ENCODE data around the gene RASA1.

The RASA1 gene

DNA sequence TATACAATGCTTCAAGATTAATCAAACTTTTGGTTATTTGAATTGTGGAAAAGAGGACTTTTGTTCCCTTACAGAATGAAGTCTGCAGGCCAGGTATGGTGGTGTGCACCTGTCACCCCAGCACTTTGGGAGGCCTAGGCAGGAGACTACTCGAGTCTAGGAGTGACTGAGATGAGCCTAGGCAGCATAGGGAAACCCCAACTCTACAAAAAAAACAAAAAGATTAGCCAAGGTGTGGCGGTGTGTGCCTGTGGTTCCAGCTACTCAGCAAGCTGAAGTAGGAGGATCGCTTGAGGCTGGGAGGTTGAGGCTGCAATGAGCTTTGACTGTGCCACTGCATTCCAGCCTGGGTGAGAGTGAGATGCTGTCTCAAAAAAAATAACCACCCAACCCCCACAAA lies 135.7 kb downstream of the RASA1 start:
- Histone ChIP-seq H2AFZ (ENCODE audit: low read depth, low read length) (no peak overlapping the region), H3K9me3 (ENCODE audit: low read length) (peaks cover 4% of the 10 kb centered on the region), H3K36me3 (ENCODE audit: insufficient read depth, low read length) (peaks cover 77% of the 10 kb centered on the region), H3K4me1 (ENCODE audit: insufficient read depth, low read length) (no peaks in the 10 kb centered on the region), H3K4me3 (ENCODE audit: low read length) (no peak overlapping the region), H3K27me3 (ENCODE audit: insufficient read depth, low read length) (no peaks in the 10 kb centered on the region)

DNA sequence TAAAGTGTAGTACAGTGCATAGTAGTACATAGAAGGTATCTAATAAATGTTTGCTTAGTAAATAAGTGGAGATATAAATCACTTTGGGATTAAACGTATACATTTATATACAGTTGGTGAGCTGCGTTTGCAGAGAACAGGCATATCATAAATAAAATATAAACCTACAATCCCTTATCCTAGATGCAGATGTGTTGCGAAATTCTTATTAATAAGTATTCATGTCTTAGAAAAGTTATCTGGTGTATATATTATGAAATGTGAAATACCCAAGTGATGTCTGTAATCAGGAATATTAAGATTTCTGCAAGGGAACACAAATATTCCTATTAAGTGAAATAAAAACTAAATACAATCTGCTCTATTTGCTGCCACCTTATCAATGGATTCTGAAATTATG lies 136.2 kb downstream of the RASA1 start:
- Histone ChIP-seq H3K36me3 (ENCODE audit: insufficient read depth, low read length) (peaks cover 78% of the 10 kb centered on the region), H3K4me3 (ENCODE audit: low read length) (no peak overlapping the region), H3K4me1 (ENCODE audit: insufficient read depth, low read length) (no peaks in the 10 kb centered on the region)

DNA sequence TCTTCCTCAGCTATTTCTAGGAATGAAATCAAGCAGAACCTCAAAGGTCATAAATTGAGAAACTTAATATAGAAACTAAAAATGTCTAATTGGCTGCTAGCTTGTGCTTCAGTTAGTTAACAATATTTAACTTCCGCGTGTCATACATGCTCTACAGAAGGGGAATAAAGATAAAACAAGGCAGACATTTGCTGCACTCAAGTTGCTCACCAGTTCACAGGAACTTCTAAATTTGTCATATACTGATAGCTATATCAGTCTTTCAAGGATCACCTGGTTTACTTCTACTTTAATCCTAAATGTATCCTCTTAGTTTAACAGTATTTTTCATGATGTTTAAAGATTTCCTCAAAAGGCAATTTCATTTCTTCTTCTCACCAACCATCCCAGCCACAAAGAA lies 136.7 kb downstream of the RASA1 start:
- H3K4me1 ChIP-seq (ENCODE audit: insufficient read depth, low read length), result no peaks in the 10 kb centered on the region

More for the DNA sequence above, 136.2 kb downstream of the RASA1 start:
- no peak overlapping the region for H2AFZ ChIP-seq (ENCODE audit: low read depth, low read length)
- H3K9me3 ChIP-seq (ENCODE audit: low read length), result peaks cover 4% of the 10 kb centered on the region
- no peaks in the 10 kb centered on the region for H3K27me3 ChIP-seq (ENCODE audit: insufficient read depth, low read length)

DNA sequence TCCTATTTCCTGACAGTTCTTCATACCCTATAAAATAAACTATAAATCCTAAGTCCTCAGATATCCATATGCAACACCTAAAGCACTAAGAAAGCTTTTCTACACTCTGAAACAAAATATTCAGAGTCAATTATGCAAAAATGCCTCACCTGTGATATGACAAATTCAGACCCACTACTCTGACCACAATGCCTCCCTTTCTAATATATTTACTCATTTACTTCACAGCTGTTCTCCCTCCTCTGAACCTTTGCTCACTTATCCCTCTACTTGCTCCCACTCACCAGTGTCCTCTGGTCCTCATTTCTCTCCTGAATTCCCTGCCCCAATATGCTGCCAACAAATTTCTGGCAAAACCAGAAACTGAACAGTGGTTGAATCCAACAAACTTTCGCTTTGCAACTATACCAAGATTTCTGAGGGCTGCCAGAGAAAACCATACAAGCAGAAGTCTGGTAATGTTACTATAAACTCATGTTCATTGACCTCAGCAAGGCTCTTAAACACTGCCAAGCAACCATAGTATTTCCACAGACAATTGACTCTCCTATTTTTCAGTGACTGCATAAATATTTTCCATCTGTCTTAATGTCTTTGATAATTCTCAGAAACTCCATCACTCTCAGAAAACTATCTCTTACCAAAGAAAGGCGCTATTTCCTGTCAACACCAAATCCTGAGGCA lies 137.9 kb downstream of the RASA1 start:
- peaks cover under 1% of the 10 kb centered on the region for H3K4me1 ChIP-seq (ENCODE audit: insufficient read depth, low read length)
- no peaks in the 10 kb centered on the region for H3K27me3 ChIP-seq (ENCODE audit: insufficient read depth, low read length)
- H3K4me3 ChIP-seq (ENCODE audit: low read length), result no peak overlapping the region
- H3K9me3 ChIP-seq (ENCODE audit: low read length), result peaks cover 4% of the 10 kb centered on the region
- H2AFZ ChIP-seq (ENCODE audit: low read depth, low read length), result no peak overlapping the region
- H3K36me3 ChIP-seq (ENCODE audit: insufficient read depth, low read length), result peaks cover 80% of the 10 kb centered on the region

More for the DNA sequence above, 136.7 kb downstream of the RASA1 start:
- peaks cover 4% of the 10 kb centered on the region for H3K9me3 ChIP-seq (ENCODE audit: low read length)
- no peak overlapping the region for H3K4me3 ChIP-seq (ENCODE audit: low read length)
- H3K27me3 ChIP-seq (ENCODE audit: insufficient read depth, low read length), result no peaks in the 10 kb centered on the region
- H3K36me3 ChIP-seq (ENCODE audit: insufficient read depth, low read length), result peaks cover 76% of the 10 kb centered on the region
- no peak overlapping the region for H2AFZ ChIP-seq (ENCODE audit: low read depth, low read length)

DNA sequence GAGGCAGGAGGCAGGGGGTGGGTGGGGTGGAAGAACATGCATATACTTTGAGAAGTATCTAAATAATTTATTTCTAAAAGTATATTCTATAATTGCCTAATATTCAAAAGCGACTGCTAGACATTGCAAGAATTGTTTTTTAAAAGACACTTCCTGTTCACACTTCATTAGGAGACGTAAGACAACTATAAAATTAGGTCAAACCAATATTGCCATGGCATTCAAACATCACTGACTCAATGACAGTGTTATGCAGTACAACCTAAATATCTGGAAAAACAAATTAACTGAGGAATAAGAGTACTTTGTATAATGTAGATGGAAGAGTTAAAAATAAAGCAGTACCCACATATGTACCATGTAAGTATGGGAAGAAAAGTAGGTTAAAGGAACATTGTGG lies 140.5 kb downstream of the RASA1 start:
- Histone ChIP-seq H2AFZ (ENCODE audit: low read depth, low read length) (no peak overlapping the region), H3K27me3 (ENCODE audit: insufficient read depth, low read length) (no peaks in the 10 kb centered on the region), H3K4me1 (ENCODE audit: insufficient read depth, low read length) (peaks cover 12% of the 10 kb centered on the region), H3K4me3 (ENCODE audit: low read length) (no peak overlapping the region), H3K9me3 (ENCODE audit: low read length) (no peaks in the 10 kb centered on the region), H3K36me3 (ENCODE audit: insufficient read depth, low read length) (peaks cover 67% of the 10 kb centered on the region)

DNA sequence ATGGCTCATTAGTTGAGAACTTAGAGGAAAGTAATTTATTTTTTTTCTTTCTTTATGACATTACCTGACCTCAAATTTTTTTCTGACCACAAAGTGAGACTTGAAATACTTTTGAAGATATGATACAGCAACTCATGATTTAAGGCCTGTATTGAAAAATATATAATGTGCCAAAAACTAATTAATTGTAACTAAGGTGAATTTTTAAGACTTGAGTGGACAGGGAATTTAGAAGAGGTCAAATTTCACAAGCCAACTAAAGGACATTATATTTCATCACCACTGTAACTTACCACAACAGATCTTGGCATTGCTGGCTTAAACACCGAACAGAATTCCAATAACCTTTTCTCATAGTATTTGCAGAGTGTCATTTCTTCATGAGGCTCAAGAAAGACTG lies 143.2 kb downstream of the RASA1 start:
- peaks cover 13% of the 10 kb centered on the region for H3K4me1 ChIP-seq (ENCODE audit: insufficient read depth, low read length)
- H3K9me3 ChIP-seq (ENCODE audit: low read length), result no peaks in the 10 kb centered on the region
- H3K36me3 ChIP-seq (ENCODE audit: insufficient read depth, low read length), result peaks cover 43% of the 10 kb centered on the region
- no peaks in the 10 kb centered on the region for H3K27me3 ChIP-seq (ENCODE audit: insufficient read depth, low read length)
- H2AFZ ChIP-seq (ENCODE audit: low read depth, low read length), result no peak overlapping the region
- H3K4me3 ChIP-seq (ENCODE audit: low read length), result peak overlapping the region; percentile 15

DNA sequence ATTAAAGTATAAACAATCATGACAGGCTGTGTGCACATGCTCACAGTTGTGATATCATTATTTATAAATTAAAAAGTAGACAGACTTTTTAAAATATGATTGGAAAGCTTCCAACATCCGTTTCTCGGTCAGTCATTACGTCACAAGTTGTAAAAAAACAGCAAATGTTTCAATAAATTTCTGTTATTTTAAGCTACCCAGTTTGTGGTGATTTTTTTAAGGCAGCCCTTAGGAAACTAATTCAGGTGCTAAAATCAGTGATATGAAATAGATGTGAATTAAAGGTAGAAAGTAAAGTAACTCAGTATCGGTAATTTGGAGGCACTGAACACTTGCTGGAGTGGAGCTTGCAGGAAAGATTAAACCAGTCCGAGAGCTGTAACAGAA lies 143.9 kb downstream of the RASA1 start:
- Histone ChIP-seq H2AFZ (ENCODE audit: low read depth, low read length) (no peak overlapping the region), H3K27me3 (ENCODE audit: insufficient read depth, low read length) (no peaks in the 10 kb centered on the region), H3K36me3 (ENCODE audit: insufficient read depth, low read length) (peaks cover 37% of the 10 kb centered on the region), H3K4me1 (ENCODE audit: insufficient read depth, low read length) (peaks cover 13% of the 10 kb centered on the region), H3K9me3 (ENCODE audit: low read length) (no peaks in the 10 kb centered on the region), H3K4me3 (ENCODE audit: low read length) (peak overlapping the region; percentile 79)

DNA sequence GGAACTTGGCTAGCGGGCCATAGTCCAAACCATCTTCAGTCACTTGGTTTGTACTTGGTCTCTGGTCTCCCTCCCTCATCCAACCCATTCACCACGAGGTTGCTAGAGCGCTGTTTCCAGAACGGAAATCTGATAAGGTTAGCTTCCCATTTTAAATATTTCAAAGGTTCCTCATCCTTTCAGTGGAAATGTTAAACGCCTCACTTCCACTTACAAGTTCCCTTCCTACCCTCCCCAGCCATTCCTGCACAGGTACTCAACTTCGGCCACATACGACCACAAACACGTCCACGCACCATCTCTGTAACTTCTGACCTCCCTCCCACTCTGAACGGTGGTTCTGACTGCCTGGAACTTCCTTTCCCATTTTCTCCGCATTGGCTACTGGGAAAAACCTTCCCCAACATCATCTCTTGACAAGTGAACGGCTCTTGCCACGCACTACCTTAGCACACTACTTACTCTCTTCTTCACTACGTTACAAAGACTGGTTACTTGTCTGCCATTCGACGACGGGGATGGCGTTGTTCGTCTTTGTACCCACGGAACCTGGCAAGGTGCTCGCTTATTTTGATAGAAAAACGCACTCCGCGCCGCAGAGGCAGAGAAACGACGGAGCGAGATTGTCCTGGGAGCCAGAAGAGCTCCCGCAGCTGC lies 144.4 kb downstream of the RASA1 start:
- Histone ChIP-seq H3K4me1 (ENCODE audit: insufficient read depth, low read length) (peaks cover 13% of the 10 kb centered on the region), H3K36me3 (ENCODE audit: insufficient read depth, low read length) (peaks cover 32% of the 10 kb centered on the region), H3K4me3 (ENCODE audit: low read length) (peak overlapping the region; percentile 79)

DNA sequence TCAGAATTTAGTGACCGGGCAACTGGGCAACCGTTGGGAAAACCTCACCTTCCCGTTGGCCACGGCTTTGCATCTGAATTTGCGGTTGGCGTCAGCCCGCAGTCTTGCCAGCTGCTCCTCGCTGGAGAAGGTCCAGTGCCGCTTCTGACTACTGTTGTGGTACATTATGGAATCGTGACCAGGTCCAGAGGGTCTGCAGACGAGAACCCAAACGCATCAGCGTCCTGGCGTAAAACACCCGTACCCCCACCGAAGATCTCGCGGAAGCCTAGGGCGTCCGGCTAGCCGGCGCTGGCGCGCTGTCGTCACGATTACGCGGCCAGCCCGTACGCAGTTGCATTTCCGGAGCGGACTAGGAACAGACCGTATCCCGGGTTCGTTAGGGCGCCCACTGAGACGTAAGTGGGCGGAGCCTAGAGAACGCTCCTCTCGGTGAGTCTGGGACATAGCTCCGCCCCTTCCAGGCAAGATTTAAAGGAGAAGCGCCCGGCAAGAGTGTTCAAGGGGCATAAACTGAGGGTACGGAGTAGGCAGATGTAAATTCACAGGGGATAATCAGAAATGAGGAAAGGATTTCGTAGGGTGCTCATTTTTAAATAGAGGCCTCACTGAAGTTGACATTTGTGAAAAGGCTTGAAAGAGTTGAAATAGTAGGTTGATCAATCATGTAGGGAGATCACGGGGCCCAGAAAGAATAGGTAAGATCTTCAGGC lies 145.1 kb downstream of the RASA1 start, which contains the start of gene CCNH:
CCNH (minus strand) TSS at position 301 of the 713 bp plus-strand sequence; CDS start at position 165, 136 bp downstream.
- H2AFZ ChIP-seq (ENCODE audit: low read depth, low read length), result peak within 1 kb of the TSS; percentile 83
- peaks cover 13% of the 10 kb centered on the region for H3K4me1 ChIP-seq (ENCODE audit: insufficient read depth, low read length)
- H3K36me3 ChIP-seq (ENCODE audit: insufficient read depth, low read length), result peaks cover 25% of the 10 kb centered on the region
- no peaks in the 10 kb centered on the region for H3K27me3 ChIP-seq (ENCODE audit: insufficient read depth, low read length)
- H3K4me3 ChIP-seq (ENCODE audit: low read length), result peak within 1 kb of the TSS; percentile 79
- no peaks in the 10 kb centered on the region for H3K9me3 ChIP-seq (ENCODE audit: low read length)

More for the DNA sequence above, 144.4 kb downstream of the RASA1 start:
- Histone ChIP-seq H3K27me3 (ENCODE audit: insufficient read depth, low read length) (no peaks in the 10 kb centered on the region), H2AFZ (ENCODE audit: low read depth, low read length) (peak overlapping the region; percentile 57), H3K9me3 (ENCODE audit: low read length) (no peaks in the 10 kb centered on the region)

DNA sequence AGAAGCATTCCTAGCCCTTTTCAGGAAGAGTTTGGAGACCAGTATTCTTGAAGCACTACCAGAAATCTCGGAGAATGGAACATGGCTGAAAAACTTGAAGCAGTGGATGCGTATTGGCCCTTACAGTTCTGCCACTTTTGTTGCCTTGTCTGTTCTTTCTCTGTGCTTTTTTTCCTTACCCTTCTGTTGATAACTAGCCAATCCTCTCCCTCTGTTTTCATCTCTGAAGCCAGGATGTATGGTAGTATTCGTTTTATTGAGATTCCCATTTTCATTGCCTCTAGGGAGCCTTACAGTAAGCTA lies 145.6 kb downstream of the RASA1 start:
- H3K4me3 ChIP-seq (ENCODE audit: low read length), result peak overlapping the region; percentile 79
- H3K4me1 ChIP-seq (ENCODE audit: insufficient read depth, low read length), result peaks cover 13% of the 10 kb centered on the region
- peak overlapping the region; percentile 83 for H2AFZ ChIP-seq (ENCODE audit: low read depth, low read length)
- H3K36me3 ChIP-seq (ENCODE audit: insufficient read depth, low read length), result peaks cover 23% of the 10 kb centered on the region
- H3K27me3 ChIP-seq (ENCODE audit: insufficient read depth, low read length), result no peaks in the 10 kb centered on the region
- H3K9me3 ChIP-seq (ENCODE audit: low read length), result no peaks in the 10 kb centered on the region

DNA sequence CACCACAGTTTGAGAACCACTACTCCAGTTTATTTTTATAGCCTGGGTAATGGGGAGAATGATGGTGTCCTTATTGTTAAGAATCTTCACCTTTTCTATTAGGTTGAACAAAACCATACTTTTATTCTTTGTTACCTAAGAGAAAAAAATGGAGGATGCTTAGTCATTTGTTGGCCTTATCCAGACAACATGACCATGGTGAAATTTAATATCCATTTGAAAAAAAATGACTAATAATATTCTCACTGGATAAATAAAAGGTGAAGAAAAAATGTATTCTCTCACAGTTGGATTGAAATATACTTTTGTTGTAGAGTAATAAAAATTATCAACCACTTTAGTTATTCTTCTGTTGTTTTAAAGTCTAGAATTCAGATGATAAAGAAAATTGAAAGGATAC lies 150.8 kb downstream of the RASA1 start:
- Histone ChIP-seq H3K27me3 (ENCODE audit: insufficient read depth, low read length) (no peaks in the 10 kb centered on the region), H3K4me3 (ENCODE audit: low read length) (no peak overlapping the region), H3K9me3 (ENCODE audit: low read length) (no peaks in the 10 kb centered on the region), H3K4me1 (ENCODE audit: insufficient read depth, low read length) (no peaks in the 10 kb centered on the region), H3K36me3 (ENCODE audit: insufficient read depth, low read length) (no peaks in the 10 kb centered on the region), H2AFZ (ENCODE audit: low read depth, low read length) (no peak overlapping the region)

DNA sequence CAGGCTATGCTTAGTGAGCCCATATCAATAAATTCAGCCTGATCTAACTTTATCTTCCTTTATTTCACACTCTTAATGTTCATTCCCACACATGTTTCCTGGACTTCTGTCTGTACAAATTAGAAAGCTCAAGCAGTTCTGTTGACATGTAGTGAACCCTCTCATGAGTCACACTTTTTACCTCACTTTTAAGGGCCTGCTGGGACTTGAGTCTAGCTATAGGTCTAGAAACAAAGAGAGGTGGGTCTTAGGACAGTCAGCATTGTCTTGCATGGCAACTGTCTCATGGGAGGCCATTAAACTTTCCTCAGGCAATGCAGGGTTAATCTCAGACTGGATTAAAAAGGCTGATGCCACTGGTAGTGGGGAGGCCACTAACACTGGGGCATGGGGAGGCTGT lies 153.6 kb downstream of the RASA1 start:
- Histone ChIP-seq H3K36me3 (ENCODE audit: insufficient read depth, low read length) (no peaks in the 10 kb centered on the region), H3K4me3 (ENCODE audit: low read length) (no peak overlapping the region), H3K4me1 (ENCODE audit: insufficient read depth, low read length) (no peaks in the 10 kb centered on the region), H3K9me3 (ENCODE audit: low read length) (no peaks in the 10 kb centered on the region), H2AFZ (ENCODE audit: low read depth, low read length) (no peak overlapping the region), H3K27me3 (ENCODE audit: insufficient read depth, low read length) (no peaks in the 10 kb centered on the region)

DNA sequence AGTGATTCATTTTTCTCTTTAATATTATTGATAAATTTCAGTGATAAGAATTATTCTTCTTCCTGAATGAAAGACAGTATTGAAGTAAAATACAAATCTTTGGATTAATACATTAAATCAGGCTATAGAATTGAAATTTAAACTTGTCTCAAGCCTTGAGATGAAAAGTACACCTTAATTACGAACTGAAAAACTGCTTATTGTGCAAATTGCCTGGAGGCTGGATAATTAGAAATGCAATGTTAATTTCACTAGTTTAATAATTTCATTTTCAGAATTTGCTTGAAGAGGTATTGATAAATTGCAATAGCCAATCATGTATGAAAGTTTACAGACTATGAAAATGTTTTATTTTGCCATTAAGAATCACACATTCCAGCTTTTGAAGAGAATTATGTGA lies 156.1 kb downstream of the RASA1 start:
- Histone ChIP-seq H3K27me3 (ENCODE audit: insufficient read depth, low read length) (no peaks in the 10 kb centered on the region), H3K4me1 (ENCODE audit: insufficient read depth, low read length) (no peaks in the 10 kb centered on the region), H3K36me3 (ENCODE audit: insufficient read depth, low read length) (no peaks in the 10 kb centered on the region), H3K4me3 (ENCODE audit: low read length) (no peak overlapping the region), H2AFZ (ENCODE audit: low read depth, low read length) (no peak overlapping the region), H3K9me3 (ENCODE audit: low read length) (no peaks in the 10 kb centered on the region)
